ENCODE data around the gene MEX3D.

Gene MEX3D

GRCh38 chr19:1507763-1508506 is 60.2 kb downstream of the MEX3D start:
- H3K9ac ChIP-seq (ENCODE audit: low read length in 2 of 2), result no peak overlapping the region
- H3K27ac ChIP-seq (ENCODE audit: low read length), result no peak overlapping the region
- H3K4me1 ChIP-seq (ENCODE audit: control insufficient read depth, insufficient read depth, low read length), result peaks cover 21% of the 10 kb centered on the region

GRCh38 chr19:1507192-1507660 is 60.9 kb downstream of the MEX3D start:
- Histone ChIP-seq H3K4me1 (ENCODE audit: control insufficient read depth, insufficient read depth, low read length) (peaks cover 21% of the 10 kb centered on the region), H3K9ac (ENCODE audit: low read length in 2 of 2) (no peak overlapping the region), H3K4me3 (ENCODE audit: low read length in 2 of 2) (peak overlapping the region; percentile 32 to 73), H3K27me3 (ENCODE audit: control insufficient read depth in 1 of 2, insufficient read depth in 2 of 2, low read length in 2 of 2) (peaks cover 36 to 51% of the 10 kb centered on the region in 2 donors), H3K36me3 (ENCODE audit: control insufficient read depth in 2 of 2, insufficient read depth in 2 of 2, low read length in 2 of 2) (no peaks in the 10 kb centered on the region), H3K27ac (ENCODE audit: low read length) (no peak overlapping the region), H3K9me3 (ENCODE audit: control insufficient read depth in 2 of 2, low read length in 2 of 2) (peaks cover 0 to 5% of the 10 kb centered on the region in 2 donors)

More at GRCh38 chr19:1507763-1508506, 60.2 kb downstream of the MEX3D start:
- Histone ChIP-seq H3K9me3 (ENCODE audit: control insufficient read depth in 2 of 2, low read length in 2 of 2) (peaks cover 0 to 5% of the 10 kb centered on the region in 2 donors), H3K27me3 (ENCODE audit: control insufficient read depth in 1 of 2, insufficient read depth in 2 of 2, low read length in 2 of 2) (peaks cover 37 to 53% of the 10 kb centered on the region in 2 donors), H3K36me3 (ENCODE audit: control insufficient read depth in 2 of 2, insufficient read depth in 2 of 2, low read length in 2 of 2) (no peaks in the 10 kb centered on the region), H3K4me3 (ENCODE audit: low read length in 2 of 2) (peak overlapping the region; percentile 55 to 73)

GRCh38 chr19:1505991-1506881 is 61.9 kb downstream of the MEX3D start:
- Histone ChIP-seq H3K9ac (ENCODE audit: low read length in 2 of 2) (no peak overlapping the region), H3K4me1 (ENCODE audit: control insufficient read depth, insufficient read depth, low read length) (peaks cover 21% of the 10 kb centered on the region), H3K27me3 (ENCODE audit: control insufficient read depth in 1 of 2, insufficient read depth in 2 of 2, low read length in 2 of 2) (peaks cover 31 to 41% of the 10 kb centered on the region in 2 donors), H3K9me3 (ENCODE audit: control insufficient read depth in 2 of 2, low read length in 2 of 2) (peaks cover 0 to 5% of the 10 kb centered on the region in 2 donors), H3K27ac (ENCODE audit: low read length) (no peak overlapping the region), H3K36me3 (ENCODE audit: control insufficient read depth in 2 of 2, insufficient read depth in 2 of 2, low read length in 2 of 2) (no peaks in the 10 kb centered on the region), H3K4me3 (ENCODE audit: low read length in 2 of 2) (no peak overlapping the region)

GRCh38 chr19:1505012-1505411 is 63.1 kb downstream of the MEX3D start:
- Histone ChIP-seq H3K36me3 (ENCODE audit: control insufficient read depth in 2 of 2, insufficient read depth in 2 of 2, low read length in 2 of 2) (no peaks in the 10 kb centered on the region), H3K9ac (ENCODE audit: low read length in 2 of 2) (no peak overlapping the region), H3K9me3 (ENCODE audit: control insufficient read depth in 2 of 2, low read length in 2 of 2) (peaks cover 0 to 5% of the 10 kb centered on the region in 2 donors), H3K4me1 (ENCODE audit: control insufficient read depth, insufficient read depth, low read length) (peaks cover 21% of the 10 kb centered on the region), H3K27me3 (ENCODE audit: control insufficient read depth in 1 of 2, insufficient read depth in 2 of 2, low read length in 2 of 2) (peaks cover 29 to 31% of the 10 kb centered on the region in 2 donors), H3K27ac (ENCODE audit: low read length) (no peak overlapping the region), H3K4me3 (ENCODE audit: low read length in 2 of 2) (no peak overlapping the region)
